Stimulated activated CD4-positive, alpha-beta T cell treated with anti-CD3 and anti-CD28 coated beads, Interleukin-1b, Interleukin-23, amount 100 ng/mL, for 48 hours (primary cell): ENCODE measurements around the gene CDKN2B.

Source experiments
- DNase-seq: peaks from one replicate; pipeline ENCODE4 v3.0.0-alpha.2; 2020

The CDKN2B gene

GRCh38 chr9:21993893-21994555 is 15.1 kb downstream of the CDKN2B start, which contains the start of gene CDKN2A:
CDKN2A (minus strand) TSS chr9:21994392.
- no peak for DNase-seq

GRCh38 chr9:21993007-21993406 is 16.1 kb downstream of the CDKN2B start:
- DNase-seq, result no peak

- DNase-seq, result no peak
These were observed 17.8 kb downstream of the CDKN2B start for GRCh38 chr9:21991072-21991959.

- DNase-seq, result no peak
These were observed 19.5 kb downstream of the CDKN2B start for GRCh38 chr9:21989440-21990189.

- no peak for DNase-seq
These were observed 20.8 kb downstream of the CDKN2B start for GRCh38 chr9:21988056-21988990.

GRCh38 chr9:21985964-21986667 is 23.0 kb downstream of the CDKN2B start:
- no peak for DNase-seq

- DNase-seq, result no peak
These were observed 25.0 kb downstream of the CDKN2B start for GRCh38 chr9:21984101-21984500.

- no peak for DNase-seq
These were observed 25.6 kb downstream of the CDKN2B start for GRCh38 chr9:21983561-21983935.

- no peak for DNase-seq
These were observed 26.1 kb downstream of the CDKN2B start for GRCh38 chr9:21982861-21983560.

- DNase-seq, result no peak
These were observed 26.7 kb downstream of the CDKN2B start for GRCh38 chr9:21982391-21982790.

- no peak for DNase-seq
These were observed 32.7 kb downstream of the CDKN2B start for GRCh38 chr9:21976334-21976875.

- no peak for DNase-seq
These were observed 34.2 kb downstream of the CDKN2B start for GRCh38 chr9:21974722-21975409.

- no peak for DNase-seq
These were observed 34.8 kb downstream of the CDKN2B start for GRCh38 chr9:21974343-21974721.

- no peak for DNase-seq
These were observed 36.7 kb downstream of the CDKN2B start for GRCh38 chr9:21972361-21972760.

GRCh38 chr9:21970800-21971640 is 38.1 kb downstream of the CDKN2B start:
- no peak for DNase-seq

GRCh38 chr9:21969951-21970799 is 38.9 kb downstream of the CDKN2B start:
- no peak for DNase-seq

- no peak for DNase-seq
These were observed 39.8 kb downstream of the CDKN2B start for GRCh38 chr9:21969011-21969940.
